H1 (cell line): Measurements from ENCODE around the gene FMNL1. TPM values are rescaled to one million over a fixed set of nuclear protein-coding genes. Genes with fewer than 3 reads are reported as not detected.

Experiments used
- CTCF ChIA-PET: fragments of 300-600 bp; sonication (Branson Sonifier 250); formaldehyde crosslinking; loops from one replicate; lab custom pipeline; 2021; ENCODE audit not compliant: partially characterized antibody; lab: Charles Lee
- POLR2A ChIA-PET: fragments of 300-600 bp; sonication (Branson Sonifier 250); formaldehyde crosslinking; loops from one replicate; lab custom pipeline; 2021; ENCODE audit warnings: inconsistent platforms; ENCODE audit not compliant: partially characterized antibody; lab: Charles Lee
- DNase-seq, 2 experiments: peaks; one replicate each; pipeline versions ENCODE4 v3.0.0 to v3.0.0-alpha.2; 2010 to 2022; ENCODE audit warnings: low spot score in 2 of 2, low read depth in 1 of 2, mixed read lengths in 1 of 2
- FAIRE-seq: peaks from 2 replicates; lab custom pipeline; 2011; peaks lifted over from hg19 to GRCh38; lab: Jason Lieb, UNC
- H2AFZ ChIP-seq: 2 replicates; pipeline ENCODE4 v1.8.1; 2012; ENCODE audit warnings: low read length, inconsistent platforms
- H2AK5ac ChIP-seq: 2 replicates; pipeline ENCODE4 v1.6.1; 2013; ENCODE audit warnings: low read depth, low read length
- H2BK120ac ChIP-seq: replicated peaks from 2 replicates; pipeline ENCODE3; 2013; ENCODE audit warnings: low read depth, low read length, inconsistent platforms
- H2BK12ac ChIP-seq: 2 replicates; pipeline ENCODE4 v1.6.1; 2013; ENCODE audit warnings: low read depth, low read length
- H2BK15ac ChIP-seq: 2 replicates; pipeline ENCODE4 v1.6.1; 2013; ENCODE audit warnings: low read length
- H2BK20ac ChIP-seq: 2 replicates; pipeline ENCODE4 v1.6.1; 2013; ENCODE audit warnings: low read length
- H2BK5ac ChIP-seq: 2 replicates; pipeline ENCODE4 v1.6.1; 2013; ENCODE audit warnings: low read depth, low read length
- H3K14ac ChIP-seq: 2 replicates; pipeline ENCODE4 v1.6.1; 2013; ENCODE audit warnings: inconsistent platforms; ENCODE audit not compliant: insufficient read length
- H3K18ac ChIP-seq: 2 replicates; pipeline ENCODE4 v1.6.1; 2013; ENCODE audit warnings: low read length; ENCODE audit errors: extremely low read depth
- H3K23ac ChIP-seq: 2 replicates; pipeline ENCODE4 v1.6.1; 2013; ENCODE audit warnings: inconsistent platforms; ENCODE audit not compliant: insufficient read length
- H3K23me2 ChIP-seq: 2 replicates; pipeline ENCODE4 v1.6.1; 2013; ENCODE audit warnings: low read depth, low read length
- H3K27ac ChIP-seq: 2 replicates; pipeline ENCODE4 v1.6.1; 2011; ENCODE audit warnings: low read depth, low read length, inconsistent platforms
- H3K27me3 ChIP-seq, 4 experiments: replicated peaks in 1 of 4; 1 replicate in 1 of 4; 2 replicates in 3 of 4; pipeline versions ENCODE4 v1.6.1 to v1.8.1; 2011 to 2013; ENCODE audit warnings: low read length in 3 of 4, mild to moderate bottlenecking in 3 of 4, inconsistent platforms in 2 of 4, mixed read lengths in 2 of 4, moderate library complexity in 1 of 4; ENCODE audit not compliant: control insufficient read depth in 3 of 4, insufficient read depth in 3 of 4; ENCODE audit errors: extremely low read depth in 1 of 4
- H3K36me3 ChIP-seq, 4 experiments: 2 replicates each; pipeline versions ENCODE4 v1.6.1 to v1.8.1; 2011 to 2013; ENCODE audit warnings: mild to moderate bottlenecking in 4 of 4, low read length in 3 of 4, moderate library complexity in 2 of 4, control low read depth in 1 of 4, inconsistent platforms in 1 of 4; ENCODE audit not compliant: insufficient read depth in 4 of 4, control insufficient read depth in 2 of 4
- H3K4ac ChIP-seq: replicated peaks from 2 replicates; pipeline ENCODE3; 2013; ENCODE audit warnings: low read length, low read depth, mixed read lengths, inconsistent platforms; ENCODE audit not compliant: insufficient read length
- H3K4me1 ChIP-seq, 4 experiments: replicated peaks in 1 of 4; 1 replicate in 1 of 4; 2 replicates in 3 of 4; pipeline versions ENCODE4 v1.6.1 to v1.8.1; 2011 to 2013; ENCODE audit warnings: low read length in 3 of 4, inconsistent platforms in 2 of 4, mixed read lengths in 1 of 4; ENCODE audit not compliant: insufficient read depth in 4 of 4, control insufficient read depth in 3 of 4
- H3K4me2 ChIP-seq, 2 experiments: 2 replicates each; pipeline versions ENCODE4 v1.6.1 to v1.8.1; 2011 to 2013; ENCODE audit warnings: low read depth in 2 of 2, low read length in 2 of 2, control low read depth in 1 of 2, inconsistent platforms in 1 of 2, mild to moderate bottlenecking in 1 of 2; ENCODE audit not compliant: insufficient read depth in 1 of 2
- H3K4me3 ChIP-seq, 4 experiments: fragments of 200-600, 300-600 bp in 1 of 4; sonication (generic), shearing (Covaris generic), sonication (Bioruptor Twin) in 1 of 4; 2 replicates each; pipeline versions ENCODE4 v1.5.1 to v1.8.1; 2011 to 2016; ENCODE audit warnings: low read length in 4 of 4, low read depth in 3 of 4, control low read depth in 2 of 4, inconsistent platforms in 2 of 4, mild to moderate bottlenecking in 2 of 4, mixed read lengths in 1 of 4, moderate library complexity in 1 of 4; ENCODE audit not compliant: insufficient read depth in 2 of 4; ENCODE audit errors: extremely low read depth in 1 of 4
- H3K56ac ChIP-seq: replicated peaks from 2 replicates; pipeline ENCODE3; 2013; ENCODE audit warnings: low read depth, mild to moderate bottlenecking, mixed read lengths, low read length, inconsistent platforms; ENCODE audit not compliant: insufficient read length
- H3K79me1 ChIP-seq: 2 replicates; pipeline ENCODE4 v1.6.1; 2013; ENCODE audit warnings: low read depth, low read length, control low read depth
- H3K79me2 ChIP-seq, 2 experiments: 2 replicates each; pipeline versions ENCODE4 v1.6.1 to v1.8.1; 2012 to 2013; ENCODE audit warnings: low read length in 2 of 2, mild to moderate bottlenecking in 2 of 2, inconsistent platforms in 1 of 2; ENCODE audit not compliant: insufficient read depth in 2 of 2, control insufficient read depth in 1 of 2
- H3K9ac ChIP-seq, 4 experiments: replicated peaks in 1 of 4; 1 replicate in 1 of 4; 2 replicates in 3 of 4; pipeline versions ENCODE4 v1.6.1 to v1.8.1; 2011 to 2013; ENCODE audit warnings: low read depth in 3 of 4, low read length in 3 of 4, control low read depth in 2 of 4, mild to moderate bottlenecking in 2 of 4, moderate library complexity in 2 of 4, inconsistent platforms in 1 of 4; ENCODE audit errors: extremely low read depth in 1 of 4
- H3K9me3 ChIP-seq, 2 experiments: 2 replicates each; pipeline versions ENCODE4 v1.6.1 to v1.8.1; 2012 to 2013; ENCODE audit warnings: mild to moderate bottlenecking in 2 of 2, moderate library complexity in 2 of 2, control low read depth in 1 of 2, inconsistent platforms in 1 of 2, low read depth in 1 of 2, low read length in 1 of 2, mixed read lengths in 1 of 2; ENCODE audit not compliant: insufficient read depth in 2 of 2
- H4K20me1 ChIP-seq, 2 experiments: replicated peaks in 1 of 2; 2 replicates each; pipeline versions ENCODE3 to v1.8.1; 2011 to 2013; ENCODE audit warnings: inconsistent platforms in 2 of 2, low read length in 2 of 2, mild to moderate bottlenecking in 1 of 2; ENCODE audit not compliant: insufficient read depth in 2 of 2, control insufficient read depth in 1 of 2
- H4K5ac ChIP-seq: 2 replicates; pipeline ENCODE4 v1.6.1; 2013; ENCODE audit warnings: low read length, low read depth, mixed read lengths, inconsistent platforms; ENCODE audit not compliant: insufficient read length
- H4K8ac ChIP-seq: 2 replicates; pipeline ENCODE4 v1.8.0; 2013; ENCODE audit warnings: mild to moderate bottlenecking, moderate library complexity, low read length, inconsistent platforms; ENCODE audit not compliant: insufficient read depth; ENCODE audit errors: extremely low read depth
- H4K91ac ChIP-seq: replicated peaks from 2 replicates; pipeline ENCODE3; 2013; ENCODE audit warnings: low read length, mixed read lengths, inconsistent platforms; ENCODE audit not compliant: insufficient read length
- CBX8 ChIP-seq: fragments of 300-800, 300-1000 bp; sonication (generic); IDR thresholded peaks from 2 replicates; pipeline ENCODE4 v1.7.1; 2016; ENCODE audit warnings: low read depth, low read length, borderline replicate concordance
- RNF2 ChIP-seq: fragments of 200-900, 300-1000 bp; sonication (generic); IDR thresholded peaks from 2 replicates; pipeline ENCODE4 v1.7.1; 2016; ENCODE audit warnings: borderline replicate concordance, low read depth, mild to moderate bottlenecking, antibody characterized with exemption, low read length; ENCODE audit not compliant: poor library complexity, severe bottlenecking; ENCODE audit errors: missing control alignments
- SAP30 ChIP-seq: fragments of 300-600 bp; sonication (generic); IDR thresholded peaks from 2 replicates; pipeline ENCODE4 v1.7.1; 2012; ENCODE audit warnings: low read length, moderate library complexity, mild to moderate bottlenecking, inconsistent platforms; ENCODE audit not compliant: insufficient read depth, insufficient replicate concordance
- SP1 ChIP-seq: IDR thresholded peaks from 2 replicates; pipeline ENCODE4 v1.6.1; 2011; ENCODE audit warnings: low read depth, low read length
- SUZ12 ChIP-seq: fragments of 200-600 bp; sonication (generic); IDR thresholded peaks from 2 replicates; pipeline ENCODE4 v1.6.1; 2012; ENCODE audit warnings: mild to moderate bottlenecking, inconsistent platforms, low read length, moderate library complexity, mixed read lengths
- USF2 ChIP-seq: IDR thresholded peaks from 2 replicates; pipeline ENCODE4 v1.6.1; 2011; ENCODE audit warnings: low read length, improper control_type of control experiment
- WGBS, 2 experiments: shearing (Covaris generic) in 1 of 2; methylation state at CpG; one replicate each; pipeline versions ENCODE4 v1.1.6 to v1.1.7; 2013 to 2015; ENCODE audit warnings: low lambda C conversion rate in 2 of 2, mixed read lengths in 2 of 2, inconsistent platforms in 1 of 2, low coverage in 1 of 2, missing lambda C conversion rate in 1 of 2; ENCODE audit not compliant: insufficient replicate concordance in 2 of 2, insufficient coverage in 1 of 2, insufficient read length in 1 of 2; ENCODE audit errors: extremely low coverage in 1 of 2, missing lambda C conversion rate in 1 of 2; 5-methylcytosine and 5-hydroxymethylcytosine counted together
- polyA plus RNA-seq, 7 experiments: library from polyadenylated mRNA; depleted of rRNA in 3 of 7; stranded (reverse) in 5 of 7; unstranded in 2 of 7; fragments of >200 nt in 5 of 7; fragments of 200-250 nt in 2 of 7; gene quantifications; 1 replicate in 5 of 7; 2 replicates in 1 of 7; 4 replicates in 1 of 7; pipeline versions ENCODE4 v1.2.1 to v1.2.3, GENCODE V29; 2011 to 2013; ENCODE audit warnings: missing spikeins in 2 of 7, mixed read lengths in 2 of 7
- total RNA-seq: library from RNA; stranded (reverse); fragmentation: NEBNext Ultra II Directional; extraction: Animal tissue kit (Norgen Biotek cat#: 25700); gene quantifications from 2 replicates; pipeline ENCODE4 v1.2.1, GENCODE V29; 2021

Gene FMNL1
- total and polyA plus RNA-seq, 2 of the 8 experiments (the other 6 are each of a cell fraction or from before 2014, with no cell fraction given), result 2.5 to 8.6 TPM

DNA sequence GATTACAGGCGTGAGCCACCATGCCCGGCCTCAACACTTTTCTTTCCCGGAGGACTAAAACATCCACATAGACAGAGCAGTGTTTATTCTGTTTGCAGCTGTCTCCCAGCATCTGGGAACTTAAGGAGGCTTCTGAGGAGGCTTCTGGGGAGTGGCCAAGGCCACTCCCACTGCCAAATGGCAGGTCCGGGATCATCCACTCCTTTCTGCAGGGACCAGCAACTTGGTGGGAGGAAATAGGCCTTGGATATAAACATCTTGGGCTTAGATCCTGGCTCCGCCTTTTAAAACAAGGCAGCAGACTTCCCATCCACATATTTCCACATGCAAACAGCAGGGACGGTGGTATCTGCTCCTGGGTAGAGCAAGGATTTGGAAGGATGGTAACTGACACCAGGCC, 54.3 kb downstream of the FMNL1 start:
- no peak overlapping the region for H3K4me3 ChIP-seq
- H3K23me2 ChIP-seq, result no peaks in the 10 kb centered on the region
- FAIRE-seq, result no peak
- no peak overlapping the region for H2BK20ac ChIP-seq
- no peak overlapping the region for H4K5ac ChIP-seq
- no peak for DNase-seq
- H2BK12ac ChIP-seq, result no peak overlapping the region
- no peak overlapping the region for H2AFZ ChIP-seq
- no peak overlapping the region for H4K91ac ChIP-seq
- no peak overlapping the region for H2BK5ac ChIP-seq
- H3K14ac ChIP-seq, result no peak overlapping the region
- no peak overlapping the region for H3K27ac ChIP-seq
- H3K79me2 ChIP-seq, result no peaks in the 10 kb centered on the region
- H3K36me3 ChIP-seq, result peaks cover 0 to 3% (median 0%) of the 10 kb centered on the region in 4 experiments; a peak in 2 of 8 replicates
- H3K9ac ChIP-seq, result no peak overlapping the region
- H3K4me2 ChIP-seq, result no peak overlapping the region
- H4K20me1 ChIP-seq, result no peaks in the 10 kb centered on the region
- H2BK15ac ChIP-seq, result no peak overlapping the region
- no peak overlapping the region for H4K8ac ChIP-seq
- no peaks in the 10 kb centered on the region for H3K27me3 ChIP-seq
- no peaks in the 10 kb centered on the region for H3K9me3 ChIP-seq
- H3K18ac ChIP-seq, result no peak overlapping the region
- WGBS, 2 experiments, result 76% methylated on average over 6 of the region's 6 CpGs; no CpG with 5 or more reads in 1 of the 2 experiments
- CTCF ChIA-PET, result interaction anchor here (0.6 to 29.1 kb wide), 18 partner anchors 9 to 157 kb away, joined by 3 to 579 read pairs (median 10); partner anchors contain the start of gene MAP3K14
- no peak overlapping the region for H3K56ac ChIP-seq
- no peak overlapping the region for H2BK120ac ChIP-seq
- POLR2A ChIA-PET, result interaction anchor here (0.6 to 2.0 kb wide), 3 partner anchors 20 to 128 kb away, joined by 3 to 7 read pairs (median 3); partner anchors contain the start of gene HEXIM1
- no peak overlapping the region for H2AK5ac ChIP-seq
- no peak overlapping the region for H3K23ac ChIP-seq
- H3K79me1 ChIP-seq, result no peaks in the 10 kb centered on the region
- no peak overlapping the region for H3K4ac ChIP-seq
- peaks cover 0 to 4% (median under 1%) of the 10 kb centered on the region in 4 experiments; a peak in 1 of 7 replicates for H3K4me1 ChIP-seq
- TF ChIP-seq SP1 (no peak), SAP30 (no peak), CBX8 (no peak), RNF2 (no peak), USF2 (no peak), SUZ12 (no peak)
